Body of pancreas (tissue), 4 donors: Measurements from ENCODE around the gene TOM1L1. TPM values are rescaled to one million over a fixed set of nuclear protein-coding genes. Genes with fewer than 3 reads are reported as not detected.

Experiments used
- ATAC-seq: fragments of 150-250 bp; one replicate; pipeline ENCODE4 v1.9.1; 2016
- DNase-seq, 4 donors: peaks; one replicate each; pipeline ENCODE4 v3.0.0-alpha.2; 2019
- H3K27ac ChIP-seq, 4 donors: fragments of 200-600 bp; sonication (generic); 1 replicate in 3 of 4; 2 replicates in 1 of 4; pipeline versions ENCODE4 v1.5.1 to v1.6.1; 2016 to 2019; ENCODE audit warnings: mild to moderate bottlenecking in 1 of 4, mixed read lengths in 1 of 4, moderate library complexity in 1 of 4
- H3K27me3 ChIP-seq, 2 donors: fragments of 200-600 bp; sonication (generic); one replicate each; pipeline ENCODE4 v1.6.0; 2016; ENCODE audit warnings: mild to moderate bottlenecking in 1 of 2
- H3K36me3 ChIP-seq, 2 donors: fragments of 200-600 bp; sonication (generic); replicated peaks in 1 of 2; 2 replicates each; pipeline ENCODE4 v1.5.1; 2016; ENCODE audit warnings: low read depth in 2 of 2; ENCODE audit not compliant: insufficient read depth in 1 of 2
- H3K4me1 ChIP-seq: fragments of 200-600 bp; sonication (generic); one replicate; pipeline ENCODE4 v1.6.0; 2016
- H3K4me3 ChIP-seq, 2 donors: fragments of 200-600 bp; sonication (generic); 1 replicate in 1 of 2; 2 replicates in 1 of 2; pipeline ENCODE4 v1.5.1; 2016 to 2019
- H3K9me3 ChIP-seq, 3 donors: fragments of 200-600 bp; sonication (generic); 1 replicate in 2 of 3; 2 replicates in 1 of 3; pipeline ENCODE4 v1.5.1; 2016
- CTCF ChIP-seq, 7 experiments: fragments of 450-650 bp in 4 of 7; fragments of 200-600 bp in 3 of 7; sonication (generic) in 3 of 7; IDR thresholded peaks; one replicate each; pipeline ENCODE4 v1.5.1; 2016 to 2019; ENCODE audit warnings: antibody characterized with exemption in 7 of 7
- POLR2A ChIP-seq, 3 donors: fragments of 450-650 bp; IDR thresholded peaks; one replicate each; pipeline ENCODE4 v1.6.1; 2016; ENCODE audit warnings: antibody characterized with exemption in 3 of 3, mild to moderate bottlenecking in 2 of 3
- WGBS, 2 donors: methylation state at CpG; one replicate each; pipeline ENCODE4 v1.1.5; 2017; 5-methylcytosine and 5-hydroxymethylcytosine counted together
- intact Hi-C: fragments of 100-400 bp; cut with DNase I; formaldehyde crosslinking; loops from one replicate; pipeline ENCODE4 v1.15.1; 2023
- total RNA-seq, 2 donors: library from RNA; depleted of rRNA; stranded (reverse); fragments of >200 nt; gene quantifications; one replicate each; pipeline ENCODE4 v1.1.0, GENCODE V29; 2016

The TOM1L1 gene
- total RNA-seq, 2 donors from 2014 or later = 41.5 to 50.8 TPM

DNA sequence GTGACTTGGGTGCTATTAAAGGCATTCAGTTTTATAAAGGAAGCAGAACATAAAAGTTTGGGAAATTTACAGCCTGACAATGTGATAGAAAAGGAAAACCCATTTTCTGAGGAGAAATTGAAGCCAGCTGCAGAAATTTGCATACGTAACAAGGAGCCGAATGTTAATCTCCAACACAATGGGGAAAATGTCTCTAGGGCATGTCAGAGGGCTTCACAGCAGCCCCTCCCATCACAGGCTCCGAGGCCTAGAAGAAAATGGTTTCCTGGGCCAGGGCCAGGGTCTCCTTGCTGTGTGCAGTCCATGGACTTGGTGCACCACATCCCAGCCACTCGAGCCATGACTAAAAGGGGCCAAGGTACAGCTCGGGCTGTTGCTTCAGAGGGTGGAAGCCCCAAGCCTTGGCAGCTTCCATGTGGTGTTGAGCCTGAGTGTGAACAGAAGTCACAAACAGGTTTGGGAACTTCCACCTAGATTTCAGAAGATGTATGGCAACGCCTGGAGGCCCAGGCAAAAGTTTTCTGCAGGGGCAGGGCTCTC lies 23.9 kb upstream of the TOM1L1 start:
- no peaks in the 10 kb centered on the region for H3K4me1 ChIP-seq
- H3K36me3 ChIP-seq = no peaks in the 10 kb centered on the region
- intact Hi-C loops = no loop called here
- no peak overlapping the region for H3K27ac ChIP-seq
- 86 to 90% methylated on average over 6 of the region's 6 CpGs for WGBS, 2 donors
- ATAC-seq = no peak
- H3K9me3 ChIP-seq = no peaks in the 10 kb centered on the region
- H3K27me3 ChIP-seq = no peaks in the 10 kb centered on the region
- no peak overlapping the region for H3K4me3 ChIP-seq
- no peak for DNase-seq
- TF ChIP-seq POLR2A (IDR thresholded peaks at IDR 0.05) (no peak), CTCF (IDR thresholded peaks at IDR 0.05) (no peak)

- 72 to 81% methylated on average over 10 of the region's 10 CpGs for WGBS, 2 donors
- no peak for ATAC-seq
- Histone ChIP-seq H3K27ac (no peak overlapping the region), H3K36me3 (no peaks in the 10 kb centered on the region), H3K4me3 (no peak overlapping the region), H3K9me3 (no peaks in the 10 kb centered on the region), H3K27me3 (no peaks in the 10 kb centered on the region), H3K4me1 (no peaks in the 10 kb centered on the region)
- intact Hi-C loops = no loop called here
- DNase-seq = no peak
- TF ChIP-seq POLR2A (IDR thresholded peaks at IDR 0.05) = no peak
- TF ChIP-seq CTCF (IDR thresholded peaks at IDR 0.05) = no peak
These were observed 19.2 kb upstream of the TOM1L1 start for GRCh38 chr17:54881255-54881972.

GRCh38 chr17:54882371-54882770 lies 18.3 kb upstream of the TOM1L1 start:
- Histone ChIP-seq H3K36me3 (no peaks in the 10 kb centered on the region), H3K9me3 (no peaks in the 10 kb centered on the region), H3K4me3 (no peak overlapping the region), H3K4me1 (no peaks in the 10 kb centered on the region), H3K27me3 (no peaks in the 10 kb centered on the region), H3K27ac (no peak overlapping the region)
- no peak for DNase-seq
- TF ChIP-seq CTCF (IDR thresholded peaks at IDR 0.05) (no peak), POLR2A (IDR thresholded peaks at IDR 0.05) (no peak)
- intact Hi-C loops = no loop called here
- WGBS, 2 donors = 60 to 67% methylated on average over 4 of the region's 4 CpGs
- no peak for ATAC-seq

DNA sequence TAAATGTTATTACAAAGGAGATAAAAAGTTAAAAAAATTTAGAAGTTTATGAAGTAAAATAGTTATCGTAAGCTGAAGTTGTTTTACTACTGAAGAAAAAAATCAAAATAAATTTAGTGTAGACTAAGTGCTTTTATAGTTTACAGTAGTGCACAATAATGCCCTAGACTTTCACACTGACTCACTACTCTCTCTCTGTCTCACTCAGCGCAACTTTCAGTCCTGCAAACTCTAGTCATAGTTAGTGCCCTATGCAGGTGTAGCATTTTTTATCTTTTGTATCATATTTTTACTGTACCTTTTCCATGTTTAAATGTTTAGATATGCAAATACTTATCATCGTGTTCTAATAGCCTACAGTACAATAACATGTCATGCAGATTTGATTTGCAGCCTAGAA lies 17.7 kb upstream of the TOM1L1 start:
- no peak for DNase-seq
- no peaks in the 10 kb centered on the region for H3K36me3 ChIP-seq
- H3K27me3 ChIP-seq = no peaks in the 10 kb centered on the region
- no peak for ATAC-seq
- H3K9me3 ChIP-seq = no peaks in the 10 kb centered on the region
- H3K4me3 ChIP-seq = no peak overlapping the region
- H3K4me1 ChIP-seq = no peaks in the 10 kb centered on the region
- H3K27ac ChIP-seq = no peak overlapping the region
- TF ChIP-seq CTCF (IDR thresholded peaks at IDR 0.05) (no peak), POLR2A (IDR thresholded peaks at IDR 0.05) (no peak)
- WGBS, 2 donors = 72 to 75% methylated on average over 3 of the region's 3 CpGs
- intact Hi-C loops = no loop called here

GRCh38 chr17:54883939-54884338 lies 16.7 kb upstream of the TOM1L1 start:
- intact Hi-C loops = no loop called here
- DNase-seq = no peak
- ATAC-seq = no peak
- H3K4me1 ChIP-seq = no peaks in the 10 kb centered on the region
- no peaks in the 10 kb centered on the region for H3K36me3 ChIP-seq
- 80 to 88% methylated on average over 2 of the region's 2 CpGs for WGBS, 2 donors
- H3K9me3 ChIP-seq = no peaks in the 10 kb centered on the region
- no peak overlapping the region for H3K27ac ChIP-seq
- H3K4me3 ChIP-seq = no peak overlapping the region
- H3K27me3 ChIP-seq = no peaks in the 10 kb centered on the region
- TF ChIP-seq CTCF (IDR thresholded peaks at IDR 0.05) = no peak
- no peak for TF ChIP-seq POLR2A (IDR thresholded peaks at IDR 0.05)
